ENCODE data around the gene CHST10. TPM values are rescaled to one million over a fixed set of nuclear protein-coding genes. Genes with fewer than 3 reads are reported as not detected.

CHST10 gene
- total RNA-seq, 1 experiment from 2014 or later, result 24.4 TPM

GRCh38 chr2:100426384-100426720, 8.9 kb upstream of the CHST10 start:
- no peak overlapping the region for H3K27ac Mint-ChIP-seq
- H3K27me3 Mint-ChIP-seq (ENCODE audit: low read depth), result peaks cover 3% of the 10 kb centered on the region; the same call in 1 of the 2 replicates
- ChIA-PET POLR2A (no interaction called here), CTCF (interaction anchor here (1.1 kb wide), 1 partner anchor 10 kb away, joined by 3 read pairs; no protein-coding TSS in a partner anchor)
- DNase-seq (ENCODE audit: low spot score) (no peak), ATAC-seq (no peak)
- no peak overlapping the region for H3K4me3 Mint-ChIP-seq
- H3K9me3 Mint-ChIP-seq, result peaks cover 34% of the 10 kb centered on the region
- peaks cover 3% of the 10 kb centered on the region for H3K36me3 Mint-ChIP-seq
- TF ChIP-seq ZNF671 (CRISPR knock-in tag; IDR thresholded peaks at IDR 0.05) (no peak), ZBTB43 (CRISPR knock-in tag; IDR thresholded peaks at IDR 0.05) (no peak), ZNF263 (CRISPR knock-in tag; IDR thresholded peaks at IDR 0.05; ENCODE audit: low read depth) (no peak), PRDM15 (CRISPR knock-in tag; IDR thresholded peaks at IDR 0.05) (no peak), ZNF138 (CRISPR knock-in tag; conservative IDR thresholded peaks at IDR 0.05) (no peak), GRHL2 (CRISPR knock-in tag; IDR thresholded peaks at IDR 0.05; ENCODE audit: insufficient replicate concordance, severe bottlenecking) (no peak), SMAD3 (CRISPR knock-in tag; IDR thresholded peaks at IDR 0.05; ENCODE audit: borderline replicate concordance) (no peak), SMAD4 (CRISPR knock-in tag; IDR thresholded peaks at IDR 0.05) (no peak), TCF7 (CRISPR knock-in tag; IDR thresholded peaks at IDR 0.05; ENCODE audit: low read depth) (no peak), OVOL2 (CRISPR knock-in tag; IDR thresholded peaks at IDR 0.05; ENCODE audit: borderline replicate concordance) (no peak), FOXP4 (CRISPR knock-in tag; IDR thresholded peaks at IDR 0.05) (no peak), IRF1 (CRISPR knock-in tag; IDR thresholded peaks at IDR 0.05) (no peak), MXD4 (CRISPR knock-in tag; IDR thresholded peaks at IDR 0.05; ENCODE audit: borderline replicate concordance) (no peak), ZNF232 (CRISPR knock-in tag; IDR thresholded peaks at IDR 0.05) (no peak)
- TF ChIP-seq, protein P1, sequence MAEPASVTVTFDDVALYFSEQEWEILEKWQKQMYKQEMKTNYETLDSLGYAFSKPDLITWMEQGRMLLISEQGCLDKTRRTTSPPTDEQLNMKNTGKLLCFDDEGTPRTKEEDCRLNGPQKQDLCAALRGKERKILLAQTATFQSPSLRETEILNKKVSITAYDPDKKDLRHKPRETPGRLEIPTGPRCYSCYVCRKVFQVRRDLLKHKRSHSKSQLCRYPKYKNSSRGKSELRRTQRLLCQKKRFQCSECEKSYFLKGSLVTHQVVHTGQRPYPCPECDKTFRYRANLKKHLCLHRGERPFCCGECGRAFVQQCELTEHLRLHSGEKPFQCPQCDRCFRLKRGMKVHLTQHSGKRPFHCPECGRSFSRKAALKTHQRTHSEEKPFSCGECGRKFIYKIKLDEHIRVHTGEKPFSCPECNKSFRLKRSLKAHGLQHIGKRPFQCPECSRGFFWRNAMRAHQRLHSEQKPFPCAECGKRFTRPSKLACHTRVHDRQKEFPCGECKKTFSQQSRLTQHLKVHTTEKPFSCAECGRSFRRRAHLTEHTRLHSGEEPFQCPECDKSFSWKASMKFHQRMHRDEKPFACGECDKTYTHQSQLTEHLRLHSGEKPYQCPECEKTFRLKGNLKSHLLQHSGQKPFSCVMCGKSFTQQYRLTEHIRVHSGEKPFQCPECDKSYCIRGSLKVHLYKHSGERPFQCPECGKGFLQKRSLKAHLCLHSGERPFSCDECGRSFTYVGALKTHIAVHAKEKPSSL (CRISPR knock-in tag; conservative IDR thresholded peaks at IDR 0.05), result no peak
- TF ChIP-seq, protein P2, sequence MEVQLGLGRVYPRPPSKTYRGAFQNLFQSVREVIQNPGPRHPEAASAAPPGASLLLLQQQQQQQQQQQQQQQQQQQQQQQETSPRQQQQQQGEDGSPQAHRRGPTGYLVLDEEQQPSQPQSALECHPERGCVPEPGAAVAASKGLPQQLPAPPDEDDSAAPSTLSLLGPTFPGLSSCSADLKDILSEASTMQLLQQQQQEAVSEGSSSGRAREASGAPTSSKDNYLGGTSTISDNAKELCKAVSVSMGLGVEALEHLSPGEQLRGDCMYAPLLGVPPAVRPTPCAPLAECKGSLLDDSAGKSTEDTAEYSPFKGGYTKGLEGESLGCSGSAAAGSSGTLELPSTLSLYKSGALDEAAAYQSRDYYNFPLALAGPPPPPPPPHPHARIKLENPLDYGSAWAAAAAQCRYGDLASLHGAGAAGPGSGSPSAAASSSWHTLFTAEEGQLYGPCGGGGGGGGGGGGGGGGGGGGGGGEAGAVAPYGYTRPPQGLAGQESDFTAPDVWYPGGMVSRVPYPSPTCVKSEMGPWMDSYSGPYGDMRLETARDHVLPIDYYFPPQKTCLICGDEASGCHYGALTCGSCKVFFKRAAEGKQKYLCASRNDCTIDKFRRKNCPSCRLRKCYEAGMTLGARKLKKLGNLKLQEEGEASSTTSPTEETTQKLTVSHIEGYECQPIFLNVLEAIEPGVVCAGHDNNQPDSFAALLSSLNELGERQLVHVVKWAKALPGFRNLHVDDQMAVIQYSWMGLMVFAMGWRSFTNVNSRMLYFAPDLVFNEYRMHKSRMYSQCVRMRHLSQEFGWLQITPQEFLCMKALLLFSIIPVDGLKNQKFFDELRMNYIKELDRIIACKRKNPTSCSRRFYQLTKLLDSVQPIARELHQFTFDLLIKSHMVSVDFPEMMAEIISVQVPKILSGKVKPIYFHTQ (CRISPR knock-in tag; IDR thresholded peaks at IDR 0.05), result no peak
- TF ChIP-seq, protein P3, sequence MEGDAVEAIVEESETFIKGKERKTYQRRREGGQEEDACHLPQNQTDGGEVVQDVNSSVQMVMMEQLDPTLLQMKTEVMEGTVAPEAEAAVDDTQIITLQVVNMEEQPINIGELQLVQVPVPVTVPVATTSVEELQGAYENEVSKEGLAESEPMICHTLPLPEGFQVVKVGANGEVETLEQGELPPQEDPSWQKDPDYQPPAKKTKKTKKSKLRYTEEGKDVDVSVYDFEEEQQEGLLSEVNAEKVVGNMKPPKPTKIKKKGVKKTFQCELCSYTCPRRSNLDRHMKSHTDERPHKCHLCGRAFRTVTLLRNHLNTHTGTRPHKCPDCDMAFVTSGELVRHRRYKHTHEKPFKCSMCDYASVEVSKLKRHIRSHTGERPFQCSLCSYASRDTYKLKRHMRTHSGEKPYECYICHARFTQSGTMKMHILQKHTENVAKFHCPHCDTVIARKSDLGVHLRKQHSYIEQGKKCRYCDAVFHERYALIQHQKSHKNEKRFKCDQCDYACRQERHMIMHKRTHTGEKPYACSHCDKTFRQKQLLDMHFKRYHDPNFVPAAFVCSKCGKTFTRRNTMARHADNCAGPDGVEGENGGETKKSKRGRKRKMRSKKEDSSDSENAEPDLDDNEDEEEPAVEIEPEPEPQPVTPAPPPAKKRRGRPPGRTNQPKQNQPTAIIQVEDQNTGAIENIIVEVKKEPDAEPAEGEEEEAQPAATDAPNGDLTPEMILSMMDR (IDR thresholded peaks at IDR 0.05), result no peak
- TF ChIP-seq, protein P4, sequence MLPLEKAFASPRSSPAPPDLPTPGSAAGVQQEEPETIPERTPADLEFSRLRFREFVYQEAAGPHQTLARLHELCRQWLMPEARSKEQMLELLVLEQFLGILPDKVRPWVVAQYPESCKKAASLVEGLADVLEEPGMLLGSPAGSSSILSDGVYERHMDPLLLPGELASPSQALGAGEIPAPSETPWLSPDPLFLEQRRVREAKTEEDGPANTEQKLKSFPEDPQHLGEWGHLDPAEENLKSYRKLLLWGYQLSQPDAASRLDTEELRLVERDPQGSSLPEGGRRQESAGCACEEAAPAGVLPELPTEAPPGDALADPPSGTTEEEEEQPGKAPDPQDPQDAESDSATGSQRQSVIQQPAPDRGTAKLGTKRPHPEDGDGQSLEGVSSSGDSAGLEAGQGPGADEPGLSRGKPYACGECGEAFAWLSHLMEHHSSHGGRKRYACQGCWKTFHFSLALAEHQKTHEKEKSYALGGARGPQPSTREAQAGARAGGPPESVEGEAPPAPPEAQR (CRISPR knock-in tag; IDR thresholded peaks at IDR 0.05), result no peak
- TF ChIP-seq, protein P5, sequence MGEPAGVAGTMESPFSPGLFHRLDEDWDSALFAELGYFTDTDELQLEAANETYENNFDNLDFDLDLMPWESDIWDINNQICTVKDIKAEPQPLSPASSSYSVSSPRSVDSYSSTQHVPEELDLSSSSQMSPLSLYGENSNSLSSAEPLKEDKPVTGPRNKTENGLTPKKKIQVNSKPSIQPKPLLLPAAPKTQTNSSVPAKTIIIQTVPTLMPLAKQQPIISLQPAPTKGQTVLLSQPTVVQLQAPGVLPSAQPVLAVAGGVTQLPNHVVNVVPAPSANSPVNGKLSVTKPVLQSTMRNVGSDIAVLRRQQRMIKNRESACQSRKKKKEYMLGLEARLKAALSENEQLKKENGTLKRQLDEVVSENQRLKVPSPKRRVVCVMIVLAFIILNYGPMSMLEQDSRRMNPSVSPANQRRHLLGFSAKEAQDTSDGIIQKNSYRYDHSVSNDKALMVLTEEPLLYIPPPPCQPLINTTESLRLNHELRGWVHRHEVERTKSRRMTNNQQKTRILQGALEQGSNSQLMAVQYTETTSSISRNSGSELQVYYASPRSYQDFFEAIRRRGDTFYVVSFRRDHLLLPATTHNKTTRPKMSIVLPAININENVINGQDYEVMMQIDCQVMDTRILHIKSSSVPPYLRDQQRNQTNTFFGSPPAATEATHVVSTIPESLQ (CRISPR knock-in tag; IDR thresholded peaks at IDR 0.05), result no peak
- H3K4me1 Mint-ChIP-seq, result peaks cover 11% of the 10 kb centered on the region

Data from WTC11 (cell line).